ENCODE results near the gene MTMR1.

The MTMR1 gene

DNA sequence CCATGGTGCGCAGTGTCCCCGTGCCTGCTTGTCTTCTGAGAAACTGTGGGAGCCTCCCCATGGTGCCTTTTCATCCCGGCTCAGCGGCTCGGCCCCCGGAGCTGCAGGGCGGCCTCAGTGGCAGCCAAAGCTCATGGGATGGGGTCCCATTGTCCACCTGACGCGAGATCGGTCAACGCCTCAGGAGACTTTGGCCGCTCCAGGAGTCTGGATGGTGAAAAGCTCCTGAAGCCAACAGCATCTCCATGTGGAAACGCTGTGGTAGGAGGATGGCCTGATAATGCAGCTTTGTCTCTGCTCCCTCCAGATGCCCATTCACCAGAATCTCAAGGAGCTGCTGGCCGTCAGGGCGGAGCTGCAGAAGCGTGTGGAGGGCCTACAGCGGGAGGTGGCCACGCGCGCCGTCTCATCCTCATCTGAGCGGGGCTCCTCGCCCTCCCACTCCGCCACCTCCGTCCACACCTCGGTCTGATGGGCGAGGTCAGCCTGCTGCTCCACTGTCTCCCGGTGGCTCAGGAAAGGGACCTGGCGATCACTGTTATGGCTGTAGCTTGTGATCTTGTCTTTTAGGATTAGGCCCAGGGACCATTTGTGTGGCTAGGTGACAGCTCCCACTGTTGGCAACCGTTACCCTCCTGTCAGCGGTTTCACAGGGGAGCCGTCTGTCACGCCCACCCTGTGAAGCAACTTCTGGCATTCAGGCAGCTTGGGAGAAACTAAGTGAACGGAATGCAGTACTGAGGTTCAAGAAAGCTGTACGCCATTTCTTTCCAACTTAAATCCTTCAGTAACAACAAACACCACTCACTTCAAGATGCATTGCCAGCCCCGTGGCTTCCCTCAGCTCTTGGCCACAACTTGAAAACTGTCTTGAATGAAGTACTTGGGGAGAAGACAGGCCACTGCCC lies 69.3 kb downstream of the MTMR1 start:
- no peak for DNase-seq (ENCODE audit: low read depth in 2 of 2)

DNA sequence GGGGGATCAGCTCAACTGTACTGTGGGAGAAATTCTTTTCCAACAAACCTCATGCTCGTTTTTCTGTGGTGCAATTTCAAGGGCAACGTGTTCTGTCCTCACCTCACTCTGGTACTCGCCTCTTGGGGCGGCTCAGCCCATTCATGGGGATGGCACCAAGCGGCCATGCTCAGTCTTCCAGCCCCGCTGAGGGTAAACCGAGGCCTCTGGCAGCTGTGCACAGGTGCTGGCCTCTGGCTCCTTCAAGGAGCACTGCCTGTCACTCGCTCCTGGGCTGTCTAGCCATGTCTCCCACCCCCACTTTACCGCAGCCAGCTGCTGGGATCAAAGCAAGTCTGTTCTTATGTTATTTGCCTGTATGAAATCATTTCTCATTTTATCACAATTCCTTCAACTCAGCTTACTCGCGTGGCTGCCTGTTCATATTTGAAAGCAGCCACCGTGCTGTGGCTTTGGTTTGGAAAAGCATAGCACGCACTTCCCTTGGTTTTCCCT lies 70.2 kb downstream of the MTMR1 start:
- DNase-seq (ENCODE audit: low read depth in 2 of 2) = no peak

GRCh38 chrX:150763810-150764209 lies 70.6 kb downstream of the MTMR1 start:
- DNase-seq (ENCODE audit: low read depth in 2 of 2) = no peak

- no peak for DNase-seq (ENCODE audit: low read depth in 2 of 2)
These were observed 72.0 kb downstream of the MTMR1 start for GRCh38 chrX:150765237-150765636.

- DNase-seq (ENCODE audit: low read depth in 2 of 2) = no peak
These were observed 72.7 kb downstream of the MTMR1 start for GRCh38 chrX:150765782-150766350.

- no peak for DNase-seq (ENCODE audit: low read depth in 2 of 2)
These were observed 73.3 kb downstream of the MTMR1 start for GRCh38 chrX:150766351-150767044.

DNA sequence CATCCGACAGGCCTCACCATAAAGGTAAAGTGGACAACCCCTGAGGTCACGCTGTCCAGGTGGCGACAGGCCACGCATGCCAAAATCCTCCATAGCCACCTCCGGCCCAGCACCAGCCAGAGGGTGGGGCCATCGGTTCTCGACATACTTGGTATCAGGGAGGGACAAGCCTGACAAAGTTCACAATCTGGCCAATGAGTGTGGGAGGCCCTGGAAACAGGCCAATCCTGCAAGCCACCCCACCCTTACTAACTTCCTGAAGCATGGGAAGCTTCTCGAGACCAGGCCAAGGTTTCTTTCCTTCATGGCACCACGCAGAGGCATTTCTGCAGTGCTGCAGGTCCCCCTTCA lies 73.8 kb downstream of the MTMR1 start:
- no peak for DNase-seq (ENCODE audit: low read depth in 2 of 2)

- no peak for DNase-seq (ENCODE audit: low read depth in 2 of 2)
These were observed 74.4 kb downstream of the MTMR1 start for GRCh38 chrX:150767475-150768131.

DNA sequence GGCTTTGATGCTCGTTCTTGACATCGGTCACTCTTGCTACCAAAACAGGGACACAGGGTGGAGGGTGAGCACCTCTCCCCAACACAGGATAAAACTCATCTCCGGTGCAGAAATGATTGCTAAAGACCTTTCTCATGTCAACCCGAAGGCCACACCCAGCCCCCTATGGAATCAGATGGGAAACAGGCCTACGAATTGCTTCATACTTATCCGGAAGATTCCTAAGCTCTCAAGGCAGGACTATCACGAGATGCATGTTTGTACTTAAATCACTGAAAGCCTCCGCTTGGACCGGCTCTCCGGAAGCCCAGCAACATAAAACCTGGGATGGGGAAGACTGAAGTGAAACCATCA lies 74.9 kb downstream of the MTMR1 start:
- DNase-seq (ENCODE audit: low read depth in 2 of 2) = no peak

GRCh38 chrX:150768580-150769190 lies 75.5 kb downstream of the MTMR1 start:
- DNase-seq (ENCODE audit: low read depth in 2 of 2) = no peak

DNA sequence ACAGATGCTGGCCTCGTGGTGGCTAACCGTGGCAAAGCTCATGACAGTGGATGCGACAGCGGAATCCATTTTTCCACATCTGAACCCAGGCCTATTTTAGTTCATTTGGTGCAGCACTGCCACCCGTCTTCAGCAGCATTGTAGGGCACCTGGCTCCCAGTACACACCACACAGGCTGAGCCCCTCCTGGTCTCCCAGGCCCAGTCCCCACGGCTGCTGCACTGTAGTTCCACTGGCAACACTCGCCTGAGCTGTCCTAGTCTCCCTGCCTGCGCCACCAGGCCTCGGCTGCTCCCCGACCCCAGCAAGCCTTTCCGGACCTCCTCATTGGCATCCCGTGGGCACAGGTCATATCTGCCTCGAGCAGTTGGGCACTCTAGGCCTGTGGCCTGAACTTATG lies 76.2 kb downstream of the MTMR1 start:
- no peak for DNase-seq (ENCODE audit: low read depth in 2 of 2)

- DNase-seq (ENCODE audit: low read depth in 2 of 2) = no peak
These were observed 77.4 kb downstream of the MTMR1 start for GRCh38 chrX:150770623-150771022.

DNA sequence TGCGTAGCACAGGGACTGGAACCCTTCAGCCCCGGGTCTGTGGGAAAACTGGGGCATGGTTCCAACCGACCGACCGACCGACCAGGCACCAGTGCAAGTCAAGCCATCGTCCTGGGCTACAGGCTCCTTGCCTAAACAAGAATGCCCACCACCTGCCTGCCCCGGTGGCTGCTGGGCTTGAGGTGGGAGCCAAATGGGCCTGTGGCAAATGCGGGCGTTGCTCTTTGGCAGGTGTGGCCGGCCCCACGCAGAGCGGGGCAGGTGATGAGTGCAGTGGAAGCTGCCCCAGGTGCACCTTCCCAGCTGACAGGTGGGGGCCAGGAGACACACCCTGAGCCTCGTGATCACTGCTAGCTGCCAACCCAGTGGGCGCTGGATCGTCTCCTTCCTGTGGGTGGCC lies 77.9 kb downstream of the MTMR1 start:
- DNase-seq (ENCODE audit: low read depth in 2 of 2) = no peak

- DNase-seq (ENCODE audit: low read depth in 2 of 2) = peak; percentile 70 to 72
These were observed 79.2 kb downstream of the MTMR1 start for GRCh38 chrX:150772150-150772970.

GRCh38 chrX:150773117-150773516 lies 79.9 kb downstream of the MTMR1 start:
- DNase-seq (ENCODE audit: low read depth in 2 of 2) = no peak

- DNase-seq (ENCODE audit: low read depth in 2 of 2) = no peak
These were observed 80.4 kb downstream of the MTMR1 start for GRCh38 chrX:150773634-150774033.

GRCh38 chrX:150774798-150775568 lies 81.8 kb downstream of the MTMR1 start:
- no peak for DNase-seq (ENCODE audit: low read depth in 2 of 2)

DNA sequence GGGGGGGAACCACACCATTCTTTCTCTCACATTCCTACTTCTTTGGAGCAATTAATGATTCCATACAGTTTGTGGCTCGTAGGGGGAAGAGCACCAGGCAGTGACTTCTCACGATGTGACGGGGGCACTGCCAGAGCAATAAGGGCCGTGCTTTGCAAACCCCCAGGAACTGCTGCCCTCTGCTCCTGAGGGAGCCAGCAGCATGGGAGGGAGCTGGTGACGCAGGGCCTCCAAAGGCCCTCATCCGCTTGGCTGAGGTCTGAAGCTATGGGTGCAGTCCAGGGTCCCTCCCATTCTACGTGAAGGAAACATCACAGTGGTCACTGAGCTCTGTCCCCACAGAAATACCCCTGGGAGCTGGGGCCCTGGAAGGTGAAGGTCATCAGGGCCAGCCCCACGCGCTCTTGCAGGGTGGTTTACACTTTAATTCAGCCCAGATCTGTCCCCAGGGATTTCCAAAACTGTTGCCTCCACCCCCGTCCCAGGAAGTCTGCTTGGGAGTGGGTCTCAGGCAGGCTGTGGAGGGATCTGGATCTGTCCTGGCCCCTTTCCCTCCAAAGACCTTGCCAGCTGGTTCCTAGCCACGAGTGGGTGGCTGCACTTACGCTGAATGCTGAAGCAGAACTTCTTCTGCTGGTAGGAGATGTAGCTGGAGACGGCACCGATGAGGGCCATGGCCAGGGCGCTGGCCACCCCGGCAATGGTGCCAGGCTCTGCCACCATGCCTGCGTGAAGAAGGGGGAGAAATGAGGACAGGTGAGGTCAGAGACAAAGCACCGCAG lies 82.6 kb downstream of the MTMR1 start:
- DNase-seq (ENCODE audit: low read depth in 2 of 2) = no peak

DNA sequence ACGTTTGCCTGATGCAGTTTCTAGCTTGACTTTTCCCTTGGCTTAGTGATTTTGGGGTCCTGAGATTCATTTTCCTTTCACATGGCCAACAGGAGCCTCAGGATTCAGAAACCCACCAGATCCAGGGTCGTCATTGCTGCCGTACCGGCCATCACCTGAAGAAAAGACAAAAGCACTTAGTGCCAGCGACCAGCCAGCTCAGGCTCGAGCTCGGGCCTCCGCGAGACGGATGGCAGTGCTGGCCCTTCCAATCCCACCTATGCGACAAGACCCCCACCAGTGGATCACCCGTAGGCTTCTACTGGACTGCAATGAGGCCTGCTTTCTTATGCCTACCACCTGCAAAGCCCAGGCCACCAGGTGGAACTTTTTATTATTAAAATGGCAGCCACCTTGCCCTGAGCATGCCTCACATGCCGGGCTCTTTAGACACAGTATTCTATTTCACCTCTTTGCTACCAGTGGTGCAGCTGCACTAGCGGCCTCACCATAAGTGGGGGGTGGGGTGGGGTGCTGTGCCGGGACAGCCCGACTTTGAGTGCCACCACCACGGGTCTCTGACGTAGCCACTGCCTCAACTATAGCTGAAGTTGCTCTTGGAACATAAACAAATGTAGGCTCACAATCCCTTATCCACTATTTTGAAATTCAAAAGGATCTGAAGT lies 84.3 kb downstream of the MTMR1 start:
- DNase-seq (ENCODE audit: low read depth in 2 of 2) = no peak

All from stimulated activated CD4-positive, alpha-beta T cell treated with anti-CD3 and anti-CD28 coated beads, Interleukin-1b, Interleukin-23, amount 100 ng/mL, for 4 hours (primary cell).